ENCODE measurements around the gene AQP1.

AQP1 gene

DNA sequence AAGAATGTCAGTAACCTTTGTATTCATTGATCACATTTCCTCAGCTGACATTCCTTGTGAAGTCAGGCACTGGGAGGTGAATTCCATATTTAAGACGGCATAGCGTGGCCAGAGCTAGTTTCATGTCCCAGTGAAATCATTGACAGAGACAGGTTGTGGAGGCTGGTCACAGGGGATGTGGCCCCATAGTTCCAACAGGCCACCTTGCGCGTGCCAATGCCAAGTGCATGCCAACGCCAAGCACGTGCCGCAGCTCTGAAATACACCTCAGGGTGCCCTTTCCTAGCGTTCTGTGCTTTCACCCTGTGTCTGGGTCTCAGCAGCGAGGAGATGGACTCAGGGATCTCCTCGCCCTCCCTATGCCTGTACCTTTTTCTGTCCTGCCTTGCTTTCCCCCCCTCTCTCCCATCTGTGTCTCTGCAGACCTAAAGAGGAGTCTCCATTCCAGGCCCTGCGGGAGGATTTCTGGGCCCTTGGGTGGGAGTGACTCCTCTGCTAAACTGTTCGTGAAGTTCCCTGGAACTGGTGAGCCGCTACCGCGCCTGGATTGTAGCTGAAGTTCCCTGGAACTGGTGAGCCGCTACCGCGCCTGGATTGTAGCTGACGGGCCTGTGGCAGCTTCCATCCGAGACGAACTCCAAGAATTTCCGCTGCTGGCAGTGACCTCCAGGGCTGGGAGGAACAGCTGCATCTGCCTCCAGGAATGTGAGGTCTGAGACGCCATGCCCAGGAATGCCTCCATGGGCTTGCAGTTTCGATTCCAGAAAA lies 19.7 kb downstream of the AQP1 start:
- 73% methylated on average over 24 of the region's 24 CpGs for WGBS

DNA sequence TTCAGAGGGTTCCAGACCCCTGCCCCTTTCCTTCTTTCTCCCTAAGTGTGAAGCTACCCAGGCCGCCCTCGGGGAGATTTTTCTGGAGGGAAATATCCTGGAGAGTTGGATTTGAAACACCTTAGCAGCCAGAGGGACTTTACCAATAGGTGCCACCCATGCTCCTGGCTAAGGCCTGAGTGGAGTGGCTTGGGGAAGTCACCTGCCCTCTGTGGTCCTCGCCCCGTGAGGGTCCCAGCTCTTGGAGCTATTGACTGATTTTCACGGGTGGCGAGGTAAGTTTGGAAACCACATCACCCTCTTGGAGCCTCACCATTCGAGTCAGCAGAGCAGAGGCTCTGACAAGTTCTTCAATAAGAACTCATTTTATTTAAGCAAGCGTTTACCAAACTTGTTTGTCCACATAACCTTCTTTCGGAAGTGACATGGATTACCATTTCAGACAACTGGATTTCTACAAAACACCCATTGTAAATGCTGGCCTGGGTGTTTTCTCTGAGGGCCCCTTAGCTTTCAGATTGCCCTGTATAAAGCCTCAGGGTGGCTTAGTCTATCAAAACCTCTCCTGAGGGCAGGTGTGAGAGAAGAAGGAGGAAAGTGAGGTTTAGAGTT lies 20.4 kb downstream of the AQP1 start:
- Histone ChIP-seq H4K91ac (ENCODE audit: low read length) (no peak overlapping the region), H3K79me1 (replicated peaks; ENCODE audit: low read length, poor library complexity, severe bottlenecking) (no peaks in the 10 kb centered on the region), H2BK5ac (ENCODE audit: low read depth, low read length, poor library complexity, severe bottlenecking) (peak overlapping the region; percentile 99), H3K9ac (ENCODE audit: low read length) (peak overlapping the region; percentile 38), H3K27ac (ENCODE audit: low read length, poor library complexity, severe bottlenecking) (peak overlapping the region; percentile 100), H2BK15ac (ENCODE audit: low read depth, poor library complexity, severe bottlenecking) (no peak overlapping the region), H3K4me3 (ENCODE audit: insufficient read depth in 1 of 2, low read depth in 1 of 2, low read length in 2 of 2) (no peak overlapping the region), H4K8ac (ENCODE audit: low read length) (no peak overlapping the region), H3K14ac (ENCODE audit: low read length in 2 of 2) (no peak overlapping the region), H3K27me3 (ENCODE audit: control insufficient read depth in 1 of 2, insufficient read depth in 1 of 2, low read length in 2 of 2) (peaks cover 0 to 3% of the 10 kb centered on the region in 2 experiments), H2AK5ac (ENCODE audit: low read length, severe bottlenecking) (peak overlapping the region; percentile 89), H3K18ac (ENCODE audit: low read depth in 1 of 2, low read length in 2 of 2) (no peak overlapping the region), H2BK120ac (ENCODE audit: low read depth, low read length) (no peak overlapping the region), H3K4ac (ENCODE audit: low read depth in 1 of 2, low read length in 2 of 2) (no peak overlapping the region), H3K4me1 (ENCODE audit: control insufficient read depth, insufficient read depth, low read depth, low read length) (peaks cover 49% of the 10 kb centered on the region), H2AFZ (ENCODE audit: low read depth, low read length) (no peak overlapping the region), H2BK12ac (ENCODE audit: low read length in 2 of 2) (peak overlapping the region in 1 of 2 experiments; percentile 21), H3K36me3 (ENCODE audit: control insufficient read depth in 1 of 2, insufficient read depth in 2 of 2, low read depth in 1 of 2, low read length in 2 of 2) (peaks cover 0 to 3% of the 10 kb centered on the region in 2 experiments), H3K9me3 (ENCODE audit: control insufficient read depth, low read length) (peaks cover 6% of the 10 kb centered on the region), H3K4me2 (ENCODE audit: low read length, poor library complexity, severe bottlenecking) (no peak overlapping the region), H3K23ac (ENCODE audit: low read length in 2 of 2) (no peak overlapping the region)
- DNase-seq: no peak
- WGBS: 93% methylated on average over 9 of the region's 9 CpGs

More for the DNA sequence above, 19.7 kb downstream of the AQP1 start:
- H3K27me3 ChIP-seq (ENCODE audit: control insufficient read depth in 1 of 2, insufficient read depth in 1 of 2, low read length in 2 of 2): no peaks in the 10 kb centered on the region
- H3K14ac ChIP-seq (ENCODE audit: low read length in 2 of 2): peak overlapping the region in 1 of 2 experiments; percentile 90
- H3K9me3 ChIP-seq (ENCODE audit: control insufficient read depth, low read length): peaks cover 10% of the 10 kb centered on the region
- peak overlapping the region; percentile 22 for H4K91ac ChIP-seq (ENCODE audit: low read length)
- H3K4me3 ChIP-seq (ENCODE audit: insufficient read depth in 1 of 2, low read depth in 1 of 2, low read length in 2 of 2): no peak overlapping the region
- peak; percentile 45 for DNase-seq
- H4K8ac ChIP-seq (ENCODE audit: low read length): peak overlapping the region; percentile 24
- peak overlapping the region in 1 of 2 experiments; percentile 29 for H3K4ac ChIP-seq (ENCODE audit: low read depth in 1 of 2, low read length in 2 of 2)
- H2AK5ac ChIP-seq (ENCODE audit: low read length, severe bottlenecking): peak overlapping the region; percentile 98
- H3K9ac ChIP-seq (ENCODE audit: low read length): peak overlapping the region; percentile 38
- no peaks in the 10 kb centered on the region for H3K79me1 ChIP-seq (replicated peaks; ENCODE audit: low read length, poor library complexity, severe bottlenecking)
- H3K18ac ChIP-seq (ENCODE audit: low read depth in 1 of 2, low read length in 2 of 2): peak overlapping the region in 1 of 2 experiments; percentile 88
- H2AFZ ChIP-seq (ENCODE audit: low read depth, low read length): peak overlapping the region; percentile 24
- H2BK12ac ChIP-seq (ENCODE audit: low read length in 2 of 2): peak overlapping the region in 1 of 2 experiments; percentile 93
- peaks cover 46% of the 10 kb centered on the region for H3K4me1 ChIP-seq (ENCODE audit: control insufficient read depth, insufficient read depth, low read depth, low read length)
- H2BK15ac ChIP-seq (ENCODE audit: low read depth, poor library complexity, severe bottlenecking): no peak overlapping the region
- peak overlapping the region in 1 of 2 experiments; percentile 32 for H3K23ac ChIP-seq (ENCODE audit: low read length in 2 of 2)
- peaks cover 0 to 7% of the 10 kb centered on the region in 2 experiments for H3K36me3 ChIP-seq (ENCODE audit: control insufficient read depth in 1 of 2, insufficient read depth in 2 of 2, low read depth in 1 of 2, low read length in 2 of 2)
- H3K27ac ChIP-seq (ENCODE audit: low read length, poor library complexity, severe bottlenecking): peak overlapping the region; percentile 100
- H2BK120ac ChIP-seq (ENCODE audit: low read depth, low read length): no peak overlapping the region
- H2BK5ac ChIP-seq (ENCODE audit: low read depth, low read length, poor library complexity, severe bottlenecking): peak overlapping the region; percentile 99
- no peak overlapping the region for H3K4me2 ChIP-seq (ENCODE audit: low read length, poor library complexity, severe bottlenecking)

DNA sequence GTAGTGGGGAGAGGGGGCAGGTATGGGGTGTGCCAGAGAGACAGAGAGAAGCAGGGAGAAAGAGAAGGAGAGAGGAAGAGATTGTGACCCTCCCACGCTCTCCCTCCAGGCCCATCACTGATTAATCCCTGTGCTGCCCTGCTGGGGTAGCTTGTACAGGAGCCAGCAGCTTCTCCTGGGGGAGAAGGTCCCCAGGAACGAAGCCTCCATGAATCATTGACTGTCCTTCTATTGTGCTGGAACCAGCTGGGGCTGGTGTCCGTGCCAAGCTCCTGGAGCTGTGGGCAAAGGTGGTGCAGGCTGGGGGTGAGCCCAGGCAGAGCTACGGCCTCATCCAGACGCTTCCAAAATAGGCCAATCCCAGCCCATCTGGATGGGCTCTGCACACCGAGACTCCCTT lies 20.9 kb downstream of the AQP1 start:
- Histone ChIP-seq H3K27me3 (ENCODE audit: control insufficient read depth in 1 of 2, insufficient read depth in 1 of 2, low read length in 2 of 2) (peaks cover 0 to 7% of the 10 kb centered on the region in 2 experiments), H2BK12ac (ENCODE audit: low read length in 2 of 2) (peak overlapping the region in 1 of 2 experiments; percentile 12), H2AK5ac (ENCODE audit: low read length, severe bottlenecking) (peak overlapping the region; percentile 96), H3K14ac (ENCODE audit: low read length in 2 of 2) (no peak overlapping the region), H3K79me1 (replicated peaks; ENCODE audit: low read length, poor library complexity, severe bottlenecking) (no peaks in the 10 kb centered on the region), H4K8ac (ENCODE audit: low read length) (no peak overlapping the region), H2BK120ac (ENCODE audit: low read depth, low read length) (no peak overlapping the region), H2BK5ac (ENCODE audit: low read depth, low read length, poor library complexity, severe bottlenecking) (peak overlapping the region; percentile 99), H2AFZ (ENCODE audit: low read depth, low read length) (no peak overlapping the region), H3K36me3 (ENCODE audit: control insufficient read depth in 1 of 2, insufficient read depth in 2 of 2, low read depth in 1 of 2, low read length in 2 of 2) (no peaks in the 10 kb centered on the region), H4K91ac (ENCODE audit: low read length) (peak overlapping the region; percentile 16), H3K23ac (ENCODE audit: low read length in 2 of 2) (no peak overlapping the region), H3K9me3 (ENCODE audit: control insufficient read depth, low read length) (peaks cover under 1% of the 10 kb centered on the region), H3K18ac (ENCODE audit: low read depth in 1 of 2, low read length in 2 of 2) (no peak overlapping the region), H2BK15ac (ENCODE audit: low read depth, poor library complexity, severe bottlenecking) (no peak overlapping the region), H3K9ac (ENCODE audit: low read length) (no peak overlapping the region), H3K27ac (ENCODE audit: low read length, poor library complexity, severe bottlenecking) (peak overlapping the region; percentile 100), H3K4me3 (ENCODE audit: insufficient read depth in 1 of 2, low read depth in 1 of 2, low read length in 2 of 2) (no peak overlapping the region), H3K4me1 (ENCODE audit: control insufficient read depth, insufficient read depth, low read depth, low read length) (peaks cover 50% of the 10 kb centered on the region), H3K4ac (ENCODE audit: low read depth in 1 of 2, low read length in 2 of 2) (no peak overlapping the region), H3K4me2 (ENCODE audit: low read length, poor library complexity, severe bottlenecking) (no peak overlapping the region)
- WGBS: 85% methylated on average over 6 of the region's 6 CpGs
- no peak for DNase-seq

Measured in mesenchymal stem cell (in vitro differentiated cells and primary cell).